Measurements from ENCODE around the gene ECT2L. TPM values are rescaled to one million over a fixed set of nuclear protein-coding genes. Genes with fewer than 3 reads are reported as not detected.

Gene ECT2L
- total RNA-seq, 1 experiment from 2014 or later, result not detected

DNA sequence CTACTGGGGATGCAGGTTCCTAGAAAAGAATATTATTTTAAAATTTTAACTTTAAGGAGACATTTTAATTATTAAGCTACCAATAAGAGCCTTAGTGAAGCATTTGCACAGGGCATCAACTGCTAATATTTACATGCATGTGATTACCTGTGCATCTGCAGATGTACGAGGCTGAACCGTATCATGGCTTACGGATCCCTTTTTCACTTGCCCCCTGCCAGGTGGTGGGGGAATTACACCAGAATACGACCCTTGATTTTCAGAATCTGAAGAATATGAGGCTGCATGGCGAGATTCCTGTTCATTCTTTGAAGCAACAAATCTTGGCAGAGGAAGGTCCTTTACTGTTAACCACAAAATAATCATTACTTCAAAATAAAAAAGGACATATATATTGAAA, 149.5 kb downstream of the ECT2L start:
- Histone ChIP-seq H3K4me1 (ENCODE audit: insufficient read depth, low read length, poor library complexity, severe bottlenecking) (peaks cover 20% of the 10 kb centered on the region), H3K4me3 (ENCODE audit: low read depth, low read length, poor library complexity, severe bottlenecking) (no peak overlapping the region), H3K27me3 (replicated peaks; ENCODE audit: insufficient read depth, low read depth, low read length, poor library complexity) (no peaks in the 10 kb centered on the region), H3K36me3 (ENCODE audit: insufficient read depth, low read length, poor library complexity, severe bottlenecking) (peaks cover 21% of the 10 kb centered on the region), H3K9me3 (ENCODE audit: low read depth, low read length, poor library complexity, severe bottlenecking) (no peaks in the 10 kb centered on the region), H3K27ac (ENCODE audit: low read depth, low read length, poor library complexity, severe bottlenecking) (no peak overlapping the region)
- ChIA-PET POLR2A (ENCODE audit: low non-redundant PET) (interaction anchor here (0.7 kb wide), 1 partner anchor 10 kb away, joined by 3 read pairs; no protein-coding TSS in a partner anchor), CTCF (no interaction called here)
- no peak for TF ChIP-seq EZH2 (IDR thresholded peaks at IDR 0.05; ENCODE audit: borderline replicate concordance, low read depth, low read length, poor library complexity, severe bottlenecking)
- TF ChIP-seq, protein P1, sequence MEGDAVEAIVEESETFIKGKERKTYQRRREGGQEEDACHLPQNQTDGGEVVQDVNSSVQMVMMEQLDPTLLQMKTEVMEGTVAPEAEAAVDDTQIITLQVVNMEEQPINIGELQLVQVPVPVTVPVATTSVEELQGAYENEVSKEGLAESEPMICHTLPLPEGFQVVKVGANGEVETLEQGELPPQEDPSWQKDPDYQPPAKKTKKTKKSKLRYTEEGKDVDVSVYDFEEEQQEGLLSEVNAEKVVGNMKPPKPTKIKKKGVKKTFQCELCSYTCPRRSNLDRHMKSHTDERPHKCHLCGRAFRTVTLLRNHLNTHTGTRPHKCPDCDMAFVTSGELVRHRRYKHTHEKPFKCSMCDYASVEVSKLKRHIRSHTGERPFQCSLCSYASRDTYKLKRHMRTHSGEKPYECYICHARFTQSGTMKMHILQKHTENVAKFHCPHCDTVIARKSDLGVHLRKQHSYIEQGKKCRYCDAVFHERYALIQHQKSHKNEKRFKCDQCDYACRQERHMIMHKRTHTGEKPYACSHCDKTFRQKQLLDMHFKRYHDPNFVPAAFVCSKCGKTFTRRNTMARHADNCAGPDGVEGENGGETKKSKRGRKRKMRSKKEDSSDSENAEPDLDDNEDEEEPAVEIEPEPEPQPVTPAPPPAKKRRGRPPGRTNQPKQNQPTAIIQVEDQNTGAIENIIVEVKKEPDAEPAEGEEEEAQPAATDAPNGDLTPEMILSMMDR (conservative IDR thresholded peaks at IDR 0.05; ENCODE audit: low read depth, low read length), result 0 out of 2 replicates have a peak, but pooled peaks have one; percentile 20
- BruUV-seq (replicated peaks), result no TSS peak
- intact Hi-C loops (cut with micrococcal nuclease; ENCODE audit: unreplicated experiment), result no loop called here
- DNase-seq (ENCODE audit: low spot score), result peak; percentile 18

DNA sequence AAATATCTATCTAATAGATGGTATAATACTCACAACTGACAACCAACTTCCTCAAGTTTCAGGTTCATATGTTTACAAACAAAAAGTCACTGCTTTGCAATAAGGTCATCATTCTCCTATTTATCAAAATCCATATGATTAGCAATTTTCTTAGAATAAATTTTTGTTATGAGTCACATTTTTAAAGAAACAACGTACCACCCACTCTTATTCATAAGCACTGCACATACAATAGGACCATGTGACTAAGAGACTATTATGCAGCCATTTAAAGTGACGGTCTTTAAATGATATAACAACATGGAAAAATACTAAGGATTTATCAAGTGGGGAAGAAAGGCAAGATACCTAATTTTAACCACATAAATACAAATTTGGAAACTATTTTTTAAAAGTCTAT, 152.1 kb downstream of the ECT2L start:
- Histone ChIP-seq H3K27ac (ENCODE audit: low read depth, low read length, poor library complexity, severe bottlenecking) (no peak overlapping the region), H3K4me3 (ENCODE audit: low read depth, low read length, poor library complexity, severe bottlenecking) (no peak overlapping the region), H3K4me1 (ENCODE audit: insufficient read depth, low read length, poor library complexity, severe bottlenecking) (peaks cover 21% of the 10 kb centered on the region), H3K9me3 (ENCODE audit: low read depth, low read length, poor library complexity, severe bottlenecking) (no peaks in the 10 kb centered on the region), H3K36me3 (ENCODE audit: insufficient read depth, low read length, poor library complexity, severe bottlenecking) (peaks cover 16% of the 10 kb centered on the region), H3K27me3 (replicated peaks; ENCODE audit: insufficient read depth, low read depth, low read length, poor library complexity) (no peaks in the 10 kb centered on the region)
- TF ChIP-seq EZH2 (IDR thresholded peaks at IDR 0.05; ENCODE audit: borderline replicate concordance, low read depth, low read length, poor library complexity, severe bottlenecking), result no peak
- TF ChIP-seq, protein P1 (conservative IDR thresholded peaks at IDR 0.05; ENCODE audit: low read depth, low read length), result no peak
- no peak for DNase-seq (ENCODE audit: low spot score)
- intact Hi-C loops (cut with micrococcal nuclease; ENCODE audit: unreplicated experiment), result no loop called here
- POLR2A ChIA-PET (ENCODE audit: low non-redundant PET), result no interaction called here
- CTCF ChIA-PET, result no interaction called here
- BruUV-seq (replicated peaks), result no TSS peak

DNA sequence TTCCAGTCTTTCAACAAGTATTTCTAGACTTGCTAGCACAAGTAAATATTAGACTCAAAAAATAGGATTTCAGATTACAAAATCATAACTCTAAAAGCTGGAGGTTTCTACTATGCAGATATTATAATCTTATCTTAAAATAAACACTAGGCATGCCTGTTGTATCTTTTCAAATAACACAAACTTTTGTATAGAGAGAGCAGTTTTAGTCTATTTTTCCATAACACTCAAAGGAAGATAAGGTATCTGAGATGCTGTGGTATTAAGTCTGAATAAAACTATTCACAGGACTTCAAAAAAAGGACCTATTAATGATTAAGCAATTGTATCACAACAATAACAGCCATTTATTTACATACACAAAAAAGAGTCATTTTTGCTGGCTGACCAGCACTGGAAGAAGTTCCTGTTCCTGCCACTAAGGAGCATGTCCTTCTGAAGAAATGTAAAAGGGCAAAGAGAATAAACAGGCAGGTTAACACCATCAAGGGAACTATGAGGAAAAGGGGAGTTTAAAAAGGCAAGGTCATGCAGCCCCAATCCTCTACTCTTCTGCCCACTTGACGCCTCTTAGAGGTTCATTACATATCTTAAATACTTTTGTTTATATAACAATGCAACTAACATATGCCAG, 152.8 kb downstream of the ECT2L start:
- TF ChIP-seq, protein P1 (conservative IDR thresholded peaks at IDR 0.05; ENCODE audit: low read depth, low read length), result no peak
- no peak for TF ChIP-seq EZH2 (IDR thresholded peaks at IDR 0.05; ENCODE audit: borderline replicate concordance, low read depth, low read length, poor library complexity, severe bottlenecking)
- H3K36me3 ChIP-seq (ENCODE audit: insufficient read depth, low read length, poor library complexity, severe bottlenecking), result peaks cover 16% of the 10 kb centered on the region
- POLR2A ChIA-PET (ENCODE audit: low non-redundant PET), result no interaction called here
- H3K4me3 ChIP-seq (ENCODE audit: low read depth, low read length, poor library complexity, severe bottlenecking), result no peak overlapping the region
- H3K9me3 ChIP-seq (ENCODE audit: low read depth, low read length, poor library complexity, severe bottlenecking), result no peaks in the 10 kb centered on the region
- DNase-seq (ENCODE audit: low spot score), result no peak
- H3K27ac ChIP-seq (ENCODE audit: low read depth, low read length, poor library complexity, severe bottlenecking), result no peak overlapping the region
- H3K27me3 ChIP-seq (replicated peaks; ENCODE audit: insufficient read depth, low read depth, low read length, poor library complexity), result no peaks in the 10 kb centered on the region
- intact Hi-C loops (cut with micrococcal nuclease; ENCODE audit: unreplicated experiment), result no loop called here
- peaks cover 27% of the 10 kb centered on the region for H3K4me1 ChIP-seq (ENCODE audit: insufficient read depth, low read length, poor library complexity, severe bottlenecking)
- BruUV-seq (replicated peaks), result no TSS peak
- CTCF ChIA-PET, result no interaction called here
